ENCODE data around the gene ZFHX3. TPM values are rescaled to one million over a fixed set of nuclear protein-coding genes. Genes with fewer than 3 reads are reported as not detected.
A peak's percentile ranks its signal among the peaks of the same experiment; 100 is the strongest.

The ZFHX3 gene
- total and polyA plus RNA-seq, 9 of the 15 experiments (the other 6 are each of a cell fraction or from before 2014, with no cell fraction given): 0.01 to 0.23 (median 0.06) TPM; not detected in 4

DNA sequence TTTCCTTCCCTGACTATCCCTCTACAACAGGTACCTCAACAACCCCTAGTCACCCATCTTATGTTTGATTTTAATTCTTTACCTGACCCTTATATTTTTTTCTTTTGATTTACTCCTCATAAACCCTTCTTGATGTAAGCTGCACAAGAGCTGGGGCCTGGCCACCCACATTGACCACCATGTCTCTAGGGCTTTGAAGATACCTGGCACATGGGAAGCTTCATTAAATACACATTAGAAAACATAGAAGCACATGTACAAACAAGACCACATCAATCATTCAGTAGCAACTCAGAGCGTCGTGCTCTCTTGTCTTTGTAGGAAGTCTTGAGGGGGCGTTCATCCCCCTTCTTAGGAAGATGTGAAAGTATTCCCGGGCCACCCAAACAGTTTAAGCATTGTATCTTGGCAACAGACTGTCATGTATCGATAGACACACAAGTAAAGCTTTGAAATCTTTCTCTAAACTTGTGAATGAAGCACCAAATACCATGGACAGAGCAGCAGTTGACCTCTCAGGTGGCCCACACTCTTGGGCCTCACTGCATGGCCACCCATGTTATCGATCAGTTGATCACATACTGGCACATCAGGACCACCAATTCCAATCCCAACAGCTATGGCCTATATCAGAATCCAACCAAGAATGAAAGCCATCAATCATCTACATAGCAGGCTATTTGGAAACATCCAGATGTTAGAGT is 183.6 kb downstream of the ZFHX3 start:
- Histone ChIP-seq H3K9ac (ENCODE audit: insufficient read depth in 1 of 2, low read depth in 2 of 2, low read length in 2 of 2) (no peak overlapping the region), H3K79me2 (ENCODE audit: control insufficient read depth, insufficient read depth, low read length) (no peaks in the 10 kb centered on the region), H3K36me3 (ENCODE audit: control insufficient read depth, insufficient read depth, low read length) (no peaks in the 10 kb centered on the region), H2AFZ (ENCODE audit: low read depth, low read length) (no peak overlapping the region), H3K27ac (ENCODE audit: extremely low read depth, low read depth, low read length) (no peak overlapping the region), H3K4me1 (replicated peaks in 1 of 2; ENCODE audit: control insufficient read depth in 2 of 2, insufficient read depth in 2 of 2, low read length in 2 of 2) (no peaks in the 10 kb centered on the region), H3K9me3 (replicated peaks; ENCODE audit: control insufficient read depth, insufficient read depth, low read depth, low read length) (no peaks in the 10 kb centered on the region), H3K4me3 (no peak overlapping the region), H3K4me2 (ENCODE audit: insufficient read depth, low read length) (no peak overlapping the region), H3K9me1 (ENCODE audit: control insufficient read depth, insufficient read depth, low read length) (peaks cover 4% of the 10 kb centered on the region), H3K27me3 (ENCODE audit: control insufficient read depth in 2 of 2, insufficient read depth in 2 of 2, low read length in 2 of 2) (peaks cover 5 to 37% of the 10 kb centered on the region in 2 experiments), H4K20me1 (replicated peaks; ENCODE audit: control insufficient read depth, insufficient read depth, low read length) (no peaks in the 10 kb centered on the region)
- no TSS peak for BruUV-seq (replicated peaks)
- ATAC-seq: no peak
- CTCF ChIA-PET (ENCODE audit: low intra/inter-chr PET ratio): no interaction called here
- intact Hi-C loops (cut with micrococcal nuclease): no loop called here
- 0% methylated on average over 6 of the region's 6 CpGs for WGBS (ENCODE audit: insufficient coverage, low coverage, missing lambda C conversion rate)
- in situ Hi-C loops (cut with MboI): no loop called here
- peak; percentile 23 for FAIRE-seq
- DNase-seq (ENCODE audit: extremely low read depth in 1 of 4, low spot score in 3 of 4): no peak
- TF ChIP-seq, protein P1, sequence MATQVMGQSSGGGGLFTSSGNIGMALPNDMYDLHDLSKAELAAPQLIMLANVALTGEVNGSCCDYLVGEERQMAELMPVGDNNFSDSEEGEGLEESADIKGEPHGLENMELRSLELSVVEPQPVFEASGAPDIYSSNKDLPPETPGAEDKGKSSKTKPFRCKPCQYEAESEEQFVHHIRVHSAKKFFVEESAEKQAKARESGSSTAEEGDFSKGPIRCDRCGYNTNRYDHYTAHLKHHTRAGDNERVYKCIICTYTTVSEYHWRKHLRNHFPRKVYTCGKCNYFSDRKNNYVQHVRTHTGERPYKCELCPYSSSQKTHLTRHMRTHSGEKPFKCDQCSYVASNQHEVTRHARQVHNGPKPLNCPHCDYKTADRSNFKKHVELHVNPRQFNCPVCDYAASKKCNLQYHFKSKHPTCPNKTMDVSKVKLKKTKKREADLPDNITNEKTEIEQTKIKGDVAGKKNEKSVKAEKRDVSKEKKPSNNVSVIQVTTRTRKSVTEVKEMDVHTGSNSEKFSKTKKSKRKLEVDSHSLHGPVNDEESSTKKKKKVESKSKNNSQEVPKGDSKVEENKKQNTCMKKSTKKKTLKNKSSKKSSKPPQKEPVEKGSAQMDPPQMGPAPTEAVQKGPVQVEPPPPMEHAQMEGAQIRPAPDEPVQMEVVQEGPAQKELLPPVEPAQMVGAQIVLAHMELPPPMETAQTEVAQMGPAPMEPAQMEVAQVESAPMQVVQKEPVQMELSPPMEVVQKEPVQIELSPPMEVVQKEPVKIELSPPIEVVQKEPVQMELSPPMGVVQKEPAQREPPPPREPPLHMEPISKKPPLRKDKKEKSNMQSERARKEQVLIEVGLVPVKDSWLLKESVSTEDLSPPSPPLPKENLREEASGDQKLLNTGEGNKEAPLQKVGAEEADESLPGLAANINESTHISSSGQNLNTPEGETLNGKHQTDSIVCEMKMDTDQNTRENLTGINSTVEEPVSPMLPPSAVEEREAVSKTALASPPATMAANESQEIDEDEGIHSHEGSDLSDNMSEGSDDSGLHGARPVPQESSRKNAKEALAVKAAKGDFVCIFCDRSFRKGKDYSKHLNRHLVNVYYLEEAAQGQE (IDR thresholded peaks at IDR 0.05; ENCODE audit: borderline replicate concordance): peak; percentile 18; the same call in 1 of the 2 replicates
- TF ChIP-seq, protein P1 (CRISPR knock-in tag; IDR thresholded peaks at IDR 0.05; ENCODE audit: low read depth): no peak
- no peak for TF ChIP-seq TEAD1 (CRISPR knock-in tag; IDR thresholded peaks at IDR 0.05)
- TF ChIP-seq, protein P2, sequence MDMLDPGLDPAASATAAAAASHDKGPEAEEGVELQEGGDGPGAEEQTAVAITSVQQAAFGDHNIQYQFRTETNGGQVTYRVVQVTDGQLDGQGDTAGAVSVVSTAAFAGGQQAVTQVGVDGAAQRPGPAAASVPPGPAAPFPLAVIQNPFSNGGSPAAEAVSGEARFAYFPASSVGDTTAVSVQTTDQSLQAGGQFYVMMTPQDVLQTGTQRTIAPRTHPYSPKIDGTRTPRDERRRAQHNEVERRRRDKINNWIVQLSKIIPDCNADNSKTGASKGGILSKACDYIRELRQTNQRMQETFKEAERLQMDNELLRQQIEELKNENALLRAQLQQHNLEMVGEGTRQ (CRISPR knock-in tag; IDR thresholded peaks at IDR 0.05): no peak
- TF ChIP-seq RBM14 (IDR thresholded peaks at IDR 0.05; ENCODE audit: borderline replicate concordance, insufficient read depth, low read depth, low read length): no peak
- POLR2A ChIA-PET: interaction anchor here (0.6 kb wide), 1 partner anchor 231 kb away, joined by 3 read pairs; no protein-coding TSS in a partner anchor

Measured in K562 (cell line).